HepG2 (cell line): ENCODE results near the gene CD300LF. TPM values are rescaled to one million over a fixed set of nuclear protein-coding genes. Genes with fewer than 3 reads are reported as not detected.
A peak's percentile ranks its signal among the peaks of the same experiment; 100 is the strongest.

Experiments
- ARNT2 ChIP-seq: sonication (generic); formaldehyde crosslinking; IDR thresholded peaks from 2 replicates; pipeline ENCODE4 v1.8.0; 2022; ENCODE audit warnings: mild to moderate bottlenecking, low read depth, missing genetic modification reagents, moderate library complexity
- BRCA1 ChIP-seq: sonication (generic); formaldehyde crosslinking; IDR thresholded peaks from 2 replicates; pipeline ENCODE4 v1.4.0; 2020; ENCODE audit warnings: missing genetic modification reagents
- CBX1 ChIP-seq: IDR thresholded peaks from one replicate; pipeline ENCODE4 v1.6.1; 2016; ENCODE audit warnings: antibody characterized with exemption, low read depth
- CREB1 ChIP-seq, 2 experiments: fragments of 450-650 bp in 1 of 2; IDR thresholded peaks; 2 replicates each; pipeline ENCODE4 v1.6.1; 2016 to 2017; ENCODE audit warnings: control low read depth in 1 of 2, mild to moderate bottlenecking in 1 of 2, missing compliant biosample characterization in 1 of 2, missing genetic modification characterization in 1 of 2
- MEF2D ChIP-seq: sonication (generic); formaldehyde crosslinking; IDR thresholded peaks from 2 replicates; pipeline ENCODE4 v1.5.1; 2020; ENCODE audit warnings: mild to moderate bottlenecking, missing genetic modification reagents
- RARA ChIP-seq: IDR thresholded peaks from 2 replicates; pipeline ENCODE4 v1.6.1; 2016; ENCODE audit warnings: missing genetic modification reagents, missing compliant biosample characterization
- SKIL ChIP-seq: sonication (generic); formaldehyde crosslinking; IDR thresholded peaks from 2 replicates; pipeline ENCODE4 v1.8.0; 2022; ENCODE audit warnings: missing genetic modification reagents, mild to moderate bottlenecking, moderate library complexity, borderline replicate concordance
- ZBTB4 ChIP-seq: sonication (generic); formaldehyde crosslinking; IDR thresholded peaks from 2 replicates; pipeline ENCODE4 v1.4.0; 2020; ENCODE audit warnings: missing genetic modification reagents, mild to moderate bottlenecking, borderline replicate concordance
- ZMYM4 ChIP-seq: sonication (generic); formaldehyde crosslinking; IDR thresholded peaks from 2 replicates; pipeline ENCODE4 v1.8.1; 2023; ENCODE audit warnings: mild to moderate bottlenecking, missing genetic modification reagents
- ZNF484 ChIP-seq: sonication (generic); formaldehyde crosslinking; IDR thresholded peaks from 2 replicates; pipeline ENCODE4 v1.5.1; 2020; ENCODE audit warnings: mild to moderate bottlenecking, low read depth, missing genetic modification reagents, borderline replicate concordance
- ZNF558 ChIP-seq: sonication (generic); formaldehyde crosslinking; IDR thresholded peaks from 2 replicates; pipeline ENCODE4 v1.9.0; 2022; ENCODE audit warnings: mild to moderate bottlenecking, missing genetic modification reagents, borderline replicate concordance
- ZNF776 ChIP-seq: sonication (generic); formaldehyde crosslinking; IDR thresholded peaks from 2 replicates; pipeline ENCODE4 v1.4.0; 2020; ENCODE audit warnings: mild to moderate bottlenecking, missing genetic modification reagents
- polyA plus RNA-seq, 8 experiments: library from polyadenylated mRNA; depleted of rRNA in 3 of 8; stranded (reverse) in 7 of 8; unstranded in 1 of 8; fragments of >200 nt; fragmentation: Illumina TruSeq in 4 of 8; extraction: Trizol in 4 of 8; gene quantifications; 2 replicates each; pipeline versions ENCODE4 v1.2.1 to v1.2.3, GENCODE V29; 2011 to 2016; ENCODE audit warnings: low read depth in 4 of 8, missing spikeins in 1 of 8, mixed read lengths in 1 of 8; ENCODE audit not compliant: insufficient read depth in 1 of 8
- total RNA-seq, 5 experiments: library from RNA; depleted of rRNA; stranded (reverse); fragments of >200 nt; fragmentation: Illumina TruSeq; extraction: Trizol; gene quantifications; 2 replicates each; pipeline ENCODE4 v1.2.3, GENCODE V29; 2016; ENCODE audit warnings: low read depth in 1 of 5
- TF ChIP-seq, protein P1 (sequence below), 2 experiments: fragments of 450-650 bp in 1 of 2; sonication (generic) in 1 of 2; formaldehyde crosslinking in 1 of 2; IDR thresholded peaks; 2 replicates each; pipeline versions ENCODE4 v1.6.1 to v1.8.0; 2016 to 2022; ENCODE audit warnings: antibody characterized with exemption in 1 of 2, mild to moderate bottlenecking in 1 of 2, missing genetic modification reagents in 1 of 2

Gene CD300LF
- total and polyA plus RNA-seq, 2 of the 13 experiments (the other 11 are each of a cell fraction or from before 2014, with no cell fraction given): not detected

GRCh38 chr17:74744714-74745547 is 32.2 kb upstream of the CD300LF start (continued):
- TF ChIP-seq SKIL (CRISPR knock-in tag) (no peak), CBX1 (no peak), RARA (CRISPR knock-in tag) (no peak), ZNF558 (CRISPR knock-in tag) (no peak), BRCA1 (CRISPR knock-in tag) (no peak), ZMYM4 (no peak), ZNF484 (CRISPR knock-in tag) (no peak), ARNT2 (CRISPR knock-in tag) (peak; percentile 78; the same call in 1 of the 2 replicates), ZNF776 (CRISPR knock-in tag) (no peak; the same call in 1 of the 2 replicates), CREB1 (IDR thresholded peaks at IDR 0.05) (no peak), CREB1 (CRISPR knock-in tag; IDR thresholded peaks at IDR 0.05) (no peak), MEF2D (CRISPR knock-in tag) (peak; percentile 61; the same call in 1 of the 2 replicates), ZBTB4 (CRISPR knock-in tag) (no peak; the same call in 1 of the 2 replicates)
- TF ChIP-seq, protein P1, sequence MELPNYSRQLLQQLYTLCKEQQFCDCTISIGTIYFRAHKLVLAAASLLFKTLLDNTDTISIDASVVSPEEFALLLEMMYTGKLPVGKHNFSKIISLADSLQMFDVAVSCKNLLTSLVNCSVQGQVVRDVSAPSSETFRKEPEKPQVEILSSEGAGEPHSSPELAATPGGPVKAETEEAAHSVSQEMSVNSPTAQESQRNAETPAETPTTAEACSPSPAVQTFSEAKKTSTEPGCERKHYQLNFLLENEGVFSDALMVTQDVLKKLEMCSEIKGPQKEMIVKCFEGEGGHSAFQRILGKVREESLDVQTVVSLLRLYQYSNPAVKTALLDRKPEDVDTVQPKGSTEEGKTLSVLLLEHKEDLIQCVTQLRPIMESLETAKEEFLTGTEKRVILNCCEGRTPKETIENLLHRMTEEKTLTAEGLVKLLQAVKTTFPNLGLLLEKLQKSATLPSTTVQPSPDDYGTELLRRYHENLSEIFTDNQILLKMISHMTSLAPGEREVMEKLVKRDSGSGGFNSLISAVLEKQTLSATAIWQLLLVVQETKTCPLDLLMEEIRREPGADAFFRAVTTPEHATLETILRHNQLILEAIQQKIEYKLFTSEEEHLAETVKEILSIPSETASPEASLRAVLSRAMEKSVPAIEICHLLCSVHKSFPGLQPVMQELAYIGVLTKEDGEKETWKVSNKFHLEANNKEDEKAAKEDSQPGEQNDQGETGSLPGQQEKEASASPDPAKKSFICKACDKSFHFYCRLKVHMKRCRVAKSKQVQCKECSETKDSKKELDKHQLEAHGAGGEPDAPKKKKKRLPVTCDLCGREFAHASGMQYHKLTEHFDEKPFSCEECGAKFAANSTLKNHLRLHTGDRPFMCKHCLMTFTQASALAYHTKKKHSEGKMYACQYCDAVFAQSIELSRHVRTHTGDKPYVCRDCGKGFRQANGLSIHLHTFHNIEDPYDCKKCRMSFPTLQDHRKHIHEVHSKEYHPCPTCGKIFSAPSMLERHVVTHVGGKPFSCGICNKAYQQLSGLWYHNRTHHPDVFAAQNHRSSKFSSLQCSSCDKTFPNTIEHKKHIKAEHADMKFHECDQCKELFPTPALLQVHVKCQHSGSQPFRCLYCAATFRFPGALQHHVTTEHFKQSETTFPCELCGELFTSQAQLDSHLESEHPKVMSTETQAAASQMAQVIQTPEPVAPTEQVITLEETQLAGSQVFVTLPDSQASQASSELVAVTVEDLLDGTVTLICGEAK (IDR thresholded peaks at IDR 0.05): no peak
- TF ChIP-seq, protein P1 (CRISPR knock-in tag; IDR thresholded peaks at IDR 0.05): 0 out of 2 replicates have a peak, but pooled peaks have one; percentile 11
